ENCODE measurements around the gene AQP6. TPM values are rescaled to one million over a fixed set of nuclear protein-coding genes. Genes with fewer than 3 reads are reported as not detected.

Gene AQP6
- total RNA-seq, 1 experiment from 2014 or later: not detected

DNA sequence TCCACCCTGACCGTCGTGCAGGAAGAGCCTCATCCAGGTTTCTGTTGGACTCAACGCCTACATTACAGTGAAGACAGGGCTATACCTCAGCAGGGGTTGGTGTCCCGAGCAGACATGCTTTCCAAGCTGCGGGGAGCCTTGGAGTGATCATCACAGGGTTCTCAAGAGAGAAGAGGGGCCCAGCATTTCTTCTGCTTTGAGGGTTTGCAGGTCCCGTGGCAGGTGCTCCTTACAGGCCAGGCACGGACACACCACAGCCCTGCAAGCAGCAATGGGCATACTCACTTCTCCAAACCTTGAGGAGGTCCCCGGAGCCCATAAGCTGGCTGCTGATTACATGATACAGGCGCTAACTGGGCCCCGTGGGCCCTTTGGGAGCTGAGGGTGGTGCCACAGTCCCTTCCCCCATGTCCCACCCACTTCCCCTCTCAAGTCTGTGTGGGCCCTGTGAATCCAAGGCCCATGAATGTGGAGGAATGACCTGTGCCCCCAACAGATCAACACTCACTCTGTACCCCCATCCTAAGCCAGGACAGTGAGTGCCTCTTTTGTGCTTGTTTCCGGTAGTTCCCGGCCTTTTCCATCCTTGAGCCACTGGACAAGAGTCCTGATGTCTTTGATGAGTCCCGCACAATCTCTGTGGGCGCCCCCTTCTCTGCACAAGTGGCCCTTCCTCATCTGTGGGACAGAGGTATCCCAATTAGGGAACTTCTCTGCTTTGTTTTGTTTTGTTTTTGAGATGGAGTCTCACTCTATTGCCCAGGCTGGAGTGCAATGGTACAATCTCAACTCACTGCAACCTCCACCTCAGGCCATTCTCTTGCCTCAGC lies 21.1 kb upstream of the AQP6 start:
- H3K4me3 Mint-ChIP-seq (ENCODE audit: unreplicated experiment): no peak overlapping the region
- intact Hi-C loops (cut with micrococcal nuclease): no loop called here
- no TSS peak for BruUV-seq (replicated peaks)
- DNase-seq (ENCODE audit: unreplicated experiment): no peak
- H3K27ac Mint-ChIP-seq (ENCODE audit: low read depth, unreplicated experiment): no peak overlapping the region
- no peaks in the 10 kb centered on the region for H3K9me3 Mint-ChIP-seq (ENCODE audit: unreplicated experiment)
- TF ChIP-seq, protein P1, sequence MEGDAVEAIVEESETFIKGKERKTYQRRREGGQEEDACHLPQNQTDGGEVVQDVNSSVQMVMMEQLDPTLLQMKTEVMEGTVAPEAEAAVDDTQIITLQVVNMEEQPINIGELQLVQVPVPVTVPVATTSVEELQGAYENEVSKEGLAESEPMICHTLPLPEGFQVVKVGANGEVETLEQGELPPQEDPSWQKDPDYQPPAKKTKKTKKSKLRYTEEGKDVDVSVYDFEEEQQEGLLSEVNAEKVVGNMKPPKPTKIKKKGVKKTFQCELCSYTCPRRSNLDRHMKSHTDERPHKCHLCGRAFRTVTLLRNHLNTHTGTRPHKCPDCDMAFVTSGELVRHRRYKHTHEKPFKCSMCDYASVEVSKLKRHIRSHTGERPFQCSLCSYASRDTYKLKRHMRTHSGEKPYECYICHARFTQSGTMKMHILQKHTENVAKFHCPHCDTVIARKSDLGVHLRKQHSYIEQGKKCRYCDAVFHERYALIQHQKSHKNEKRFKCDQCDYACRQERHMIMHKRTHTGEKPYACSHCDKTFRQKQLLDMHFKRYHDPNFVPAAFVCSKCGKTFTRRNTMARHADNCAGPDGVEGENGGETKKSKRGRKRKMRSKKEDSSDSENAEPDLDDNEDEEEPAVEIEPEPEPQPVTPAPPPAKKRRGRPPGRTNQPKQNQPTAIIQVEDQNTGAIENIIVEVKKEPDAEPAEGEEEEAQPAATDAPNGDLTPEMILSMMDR (IDR thresholded peaks at IDR 0.05; ENCODE audit: unreplicated experiment): no peak
- H3K4me1 Mint-ChIP-seq (ENCODE audit: insufficient read depth, unreplicated experiment): peaks cover 7% of the 10 kb centered on the region
- H3K36me3 Mint-ChIP-seq (ENCODE audit: insufficient read depth, unreplicated experiment): no peaks in the 10 kb centered on the region
- H3K27me3 Mint-ChIP-seq (ENCODE audit: insufficient read depth, unreplicated experiment): no peaks in the 10 kb centered on the region
- CTCF ChIA-PET: no interaction called here
- POLR2A ChIA-PET: no interaction called here

DNA sequence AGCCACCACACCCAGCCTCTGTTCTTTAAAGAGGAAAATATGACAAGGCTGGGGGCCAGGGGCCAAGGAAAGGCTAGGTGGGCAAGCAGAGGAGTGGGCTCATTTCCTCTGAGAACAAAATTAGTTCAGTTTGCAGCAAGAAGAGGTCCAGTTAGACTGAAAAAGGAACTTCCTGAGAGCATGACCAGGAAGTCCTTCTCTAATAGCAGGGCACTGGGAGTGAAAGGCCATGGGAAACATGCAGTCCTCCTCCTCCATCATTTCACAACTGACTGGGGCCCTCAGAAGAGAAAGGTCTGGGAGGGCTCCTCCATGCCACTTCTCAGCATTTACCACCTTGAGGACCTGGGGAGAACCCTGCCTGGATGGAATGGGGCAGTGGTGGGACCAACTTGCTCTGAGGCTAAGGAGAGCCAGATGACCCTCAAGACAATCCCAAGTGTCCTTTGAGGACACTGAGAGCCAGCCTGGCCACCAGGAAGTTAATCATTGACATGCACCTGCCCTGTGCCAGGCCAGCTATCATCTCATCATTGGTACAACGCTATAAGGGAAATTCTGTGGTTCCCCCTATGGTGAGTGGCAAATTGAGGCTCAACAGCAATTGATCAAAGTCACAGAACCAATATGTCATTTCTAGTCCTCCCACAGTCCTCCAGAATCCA lies 20.2 kb upstream of the AQP6 start:
- BruUV-seq (replicated peaks): no TSS peak
- TF ChIP-seq, protein P1 (IDR thresholded peaks at IDR 0.05; ENCODE audit: unreplicated experiment): no peak
- no peak for DNase-seq (ENCODE audit: unreplicated experiment)
- ChIA-PET CTCF (interaction anchor here (1.6 kb wide), 1 partner anchor 8 kb away, joined by 4 read pairs; no protein-coding TSS in a partner anchor), POLR2A (no interaction called here)
- no peaks in the 10 kb centered on the region for H3K27me3 Mint-ChIP-seq (ENCODE audit: insufficient read depth, unreplicated experiment)
- H3K4me1 Mint-ChIP-seq (ENCODE audit: insufficient read depth, unreplicated experiment): peaks cover 7% of the 10 kb centered on the region
- no peak overlapping the region for H3K27ac Mint-ChIP-seq (ENCODE audit: low read depth, unreplicated experiment)
- no peak overlapping the region for H3K4me3 Mint-ChIP-seq (ENCODE audit: unreplicated experiment)
- H3K9me3 Mint-ChIP-seq (ENCODE audit: unreplicated experiment): no peaks in the 10 kb centered on the region
- H3K36me3 Mint-ChIP-seq (ENCODE audit: insufficient read depth, unreplicated experiment): no peaks in the 10 kb centered on the region
- intact Hi-C loops (cut with micrococcal nuclease): no loop called here

- Mint-ChIP-seq H3K4me1 (ENCODE audit: insufficient read depth, unreplicated experiment) (peaks cover 7% of the 10 kb centered on the region), H3K27me3 (ENCODE audit: insufficient read depth, unreplicated experiment) (no peaks in the 10 kb centered on the region), H3K36me3 (ENCODE audit: insufficient read depth, unreplicated experiment) (no peaks in the 10 kb centered on the region), H3K27ac (ENCODE audit: low read depth, unreplicated experiment) (no peak overlapping the region), H3K4me3 (ENCODE audit: unreplicated experiment) (no peak overlapping the region), H3K9me3 (ENCODE audit: unreplicated experiment) (no peaks in the 10 kb centered on the region)
- intact Hi-C loops (cut with micrococcal nuclease): no loop called here
- TF ChIP-seq, protein P1 (IDR thresholded peaks at IDR 0.05; ENCODE audit: unreplicated experiment): no peak
- BruUV-seq (replicated peaks): no TSS peak
- CTCF ChIA-PET: interaction anchor here (1.6 to 1.9 kb wide), 2 partner anchors 8 to 14 kb away, joined by 4 to 7 read pairs; no protein-coding TSS in a partner anchor
- POLR2A ChIA-PET: no interaction called here
- DNase-seq (ENCODE audit: unreplicated experiment): no peak
Measured at GRCh38 chr12:49953151-49953550, 19.6 kb upstream of the AQP6 start.

All from MCF 10A (cell line).